HEK293 (cell line): ENCODE results near the gene NUP58.
"Not testable (repeated sequence)": the region's sequence is repeated elsewhere in the genome, so short reads cannot be mapped to it uniquely, and the experiment has no call there.

ENCODE experiments used
- CTCF ChIA-PET: fragments of 350-600 bp; formaldehyde crosslinking; extraction: SDS; loops from one replicate; lab custom pipeline; 2021; ENCODE audit warnings: antibody characterized with exemption; lab: Yijun Ruan, JAX
- POLR2A ChIA-PET: fragments of 300-600 bp; formaldehyde crosslinking; extraction: SDS; loops from one replicate; lab custom pipeline; 2020; ENCODE audit warnings: antibody characterized with exemption, inconsistent platforms; lab: Yijun Ruan, JAX
- H3K27ac ChIP-seq: fragments of 200-500 bp; sonication (Bioruptor generic); 2 replicates; pipeline ENCODE4 v1.5.1; 2014; ENCODE audit warnings: low read depth, low read length, control low read depth, inconsistent platforms; ENCODE audit errors: extremely low read depth
- H3K36me3 ChIP-seq, 2 experiments: fragments of 200-500 bp in 1 of 2; sonication (Bioruptor generic) in 1 of 2; 1 replicate in 1 of 2; 2 replicates in 1 of 2; pipeline ENCODE4 v1.5.1; 2014 to 2017; ENCODE audit warnings: inconsistent platforms in 2 of 2, low read length in 2 of 2; ENCODE audit not compliant: control insufficient read depth in 2 of 2, insufficient read depth in 1 of 2
- H3K4me1 ChIP-seq: fragments of 200-500 bp; sonication (Bioruptor generic); 2 replicates; pipeline ENCODE4 v1.5.1; 2014; ENCODE audit warnings: mild to moderate bottlenecking, low read length, inconsistent platforms; ENCODE audit not compliant: control insufficient read depth, insufficient read depth
- H3K4me3 ChIP-seq: 2 replicates; pipeline ENCODE4 v1.5.1; 2011; ENCODE audit warnings: low read depth, mild to moderate bottlenecking, control low read depth, low read length, moderate library complexity
- H3K9me3 ChIP-seq: fragments of 200-500 bp; sonication (Bioruptor generic); 2 replicates; pipeline ENCODE4 v1.5.1; 2014; ENCODE audit warnings: low read depth, low read length, inconsistent platforms; ENCODE audit not compliant: control insufficient read depth, insufficient read depth
- MEIS1 ChIP-seq: sonication (generic); formaldehyde crosslinking; IDR thresholded peaks from 2 replicates; pipeline ENCODE4 v1.8.1; 2022; ENCODE audit warnings: missing genetic modification reagents, mild to moderate bottlenecking, borderline replicate concordance
- ZNF112 ChIP-seq: fragments of 450-650 bp; formaldehyde crosslinking; IDR thresholded peaks from 2 replicates; pipeline ENCODE4 v1.5.0; 2017; ENCODE audit warnings: missing biosample characterization, missing genetic modification characterization
- ZNF121 ChIP-seq: fragments of 450-650 bp; formaldehyde crosslinking; IDR thresholded peaks from 2 replicates; pipeline ENCODE4 v1.5.1; 2016; ENCODE audit warnings: missing biosample characterization, missing genetic modification characterization
- ZNF239 ChIP-seq: fragments of 450-650 bp; formaldehyde crosslinking; IDR thresholded peaks from 2 replicates; pipeline ENCODE4 v1.5.1; 2016; ENCODE audit warnings: missing biosample characterization, missing genetic modification characterization
- ZNF366 ChIP-seq: fragments of 450-650 bp; formaldehyde crosslinking; conservative IDR thresholded peaks from 2 replicates; pipeline ENCODE4 v1.5.1; 2016; ENCODE audit warnings: missing biosample characterization, missing genetic modification characterization
- ZNF629 ChIP-seq: fragments of 450-650 bp; formaldehyde crosslinking; IDR thresholded peaks from 2 replicates; pipeline ENCODE4 v1.5.1; 2017; ENCODE audit warnings: missing biosample characterization, missing genetic modification characterization
- TF ChIP-seq, protein P1 (sequence below): fragments of 450-650 bp; formaldehyde crosslinking; IDR thresholded peaks from 2 replicates; pipeline ENCODE4 v1.5.1; 2016; ENCODE audit warnings: missing biosample characterization, missing genetic modification characterization
- TF ChIP-seq, protein P2 (sequence below): sonication (generic); formaldehyde crosslinking; IDR thresholded peaks from 2 replicates; pipeline ENCODE4 v1.8.1; 2022; ENCODE audit warnings: mild to moderate bottlenecking, moderate library complexity, missing genetic modification reagents
- TF ChIP-seq, protein P3 (sequence below): fragments of 450-650 bp; formaldehyde crosslinking; IDR thresholded peaks from 2 replicates; pipeline ENCODE4 v1.5.1; 2016; ENCODE audit warnings: missing biosample characterization, missing genetic modification characterization
- TF ChIP-seq, protein P4 (sequence below): fragments of 450-650 bp; formaldehyde crosslinking; IDR thresholded peaks from 2 replicates; pipeline ENCODE4 v1.5.1; 2016; ENCODE audit warnings: missing biosample characterization, missing genetic modification characterization, low read depth

NUP58 gene

DNA sequence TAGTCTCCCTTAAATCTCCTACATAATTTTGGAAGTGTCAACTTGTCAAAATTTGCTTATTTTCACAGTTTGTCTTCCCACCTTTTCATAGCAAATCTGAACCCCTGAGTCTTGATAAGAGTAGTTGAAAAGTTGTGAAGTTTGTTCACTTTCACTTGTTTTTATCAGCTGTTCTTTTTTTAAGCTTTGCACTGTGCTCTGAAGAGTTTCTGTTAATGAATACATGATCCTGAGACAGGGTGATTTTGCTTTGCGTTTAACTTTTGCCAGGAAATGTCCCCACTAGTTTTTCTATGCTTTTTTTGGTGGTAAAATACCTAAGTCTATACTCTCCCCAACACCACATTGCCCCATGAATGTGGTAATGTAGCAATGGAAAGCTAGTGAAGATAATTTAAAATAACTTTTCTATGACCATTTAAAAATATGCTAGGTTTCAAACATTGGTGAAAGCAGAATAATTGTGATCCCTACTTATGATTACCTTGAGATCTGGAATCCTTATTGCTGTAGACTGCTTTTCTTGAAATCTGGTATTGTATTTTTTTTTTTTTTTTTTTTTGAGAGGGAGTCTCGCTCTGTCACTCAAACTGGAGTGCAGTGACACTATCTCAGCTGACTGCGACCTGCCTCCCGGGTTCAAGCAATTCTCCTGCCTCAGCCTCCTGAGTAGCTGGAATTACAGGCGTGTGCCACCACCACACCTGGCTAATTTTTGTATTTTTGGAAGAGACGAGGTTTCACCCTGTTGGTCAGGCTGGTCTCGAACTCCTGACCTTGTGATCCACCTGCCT is 5.4 kb downstream of the NUP58 start (continued):
- TF ChIP-seq, protein P1, sequence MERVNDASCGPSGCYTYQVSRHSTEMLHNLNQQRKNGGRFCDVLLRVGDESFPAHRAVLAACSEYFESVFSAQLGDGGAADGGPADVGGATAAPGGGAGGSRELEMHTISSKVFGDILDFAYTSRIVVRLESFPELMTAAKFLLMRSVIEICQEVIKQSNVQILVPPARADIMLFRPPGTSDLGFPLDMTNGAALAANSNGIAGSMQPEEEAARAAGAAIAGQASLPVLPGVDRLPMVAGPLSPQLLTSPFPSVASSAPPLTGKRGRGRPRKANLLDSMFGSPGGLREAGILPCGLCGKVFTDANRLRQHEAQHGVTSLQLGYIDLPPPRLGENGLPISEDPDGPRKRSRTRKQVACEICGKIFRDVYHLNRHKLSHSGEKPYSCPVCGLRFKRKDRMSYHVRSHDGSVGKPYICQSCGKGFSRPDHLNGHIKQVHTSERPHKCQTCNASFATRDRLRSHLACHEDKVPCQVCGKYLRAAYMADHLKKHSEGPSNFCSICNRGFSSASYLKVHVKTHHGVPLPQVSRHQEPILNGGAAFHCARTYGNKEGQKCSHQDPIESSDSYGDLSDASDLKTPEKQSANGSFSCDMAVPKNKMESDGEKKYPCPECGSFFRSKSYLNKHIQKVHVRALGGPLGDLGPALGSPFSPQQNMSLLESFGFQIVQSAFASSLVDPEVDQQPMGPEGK: no peak
- TF ChIP-seq, protein P2, sequence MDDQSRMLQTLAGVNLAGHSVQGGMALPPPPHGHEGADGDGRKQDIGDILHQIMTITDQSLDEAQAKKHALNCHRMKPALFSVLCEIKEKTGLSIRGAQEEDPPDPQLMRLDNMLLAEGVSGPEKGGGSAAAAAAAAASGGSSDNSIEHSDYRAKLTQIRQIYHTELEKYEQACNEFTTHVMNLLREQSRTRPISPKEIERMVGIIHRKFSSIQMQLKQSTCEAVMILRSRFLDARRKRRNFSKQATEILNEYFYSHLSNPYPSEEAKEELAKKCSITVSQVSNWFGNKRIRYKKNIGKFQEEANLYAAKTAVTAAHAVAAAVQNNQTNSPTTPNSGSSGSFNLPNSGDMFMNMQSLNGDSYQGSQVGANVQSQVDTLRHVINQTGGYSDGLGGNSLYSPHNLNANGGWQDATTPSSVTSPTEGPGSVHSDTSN (CRISPR knock-in tag): no peak

DNA sequence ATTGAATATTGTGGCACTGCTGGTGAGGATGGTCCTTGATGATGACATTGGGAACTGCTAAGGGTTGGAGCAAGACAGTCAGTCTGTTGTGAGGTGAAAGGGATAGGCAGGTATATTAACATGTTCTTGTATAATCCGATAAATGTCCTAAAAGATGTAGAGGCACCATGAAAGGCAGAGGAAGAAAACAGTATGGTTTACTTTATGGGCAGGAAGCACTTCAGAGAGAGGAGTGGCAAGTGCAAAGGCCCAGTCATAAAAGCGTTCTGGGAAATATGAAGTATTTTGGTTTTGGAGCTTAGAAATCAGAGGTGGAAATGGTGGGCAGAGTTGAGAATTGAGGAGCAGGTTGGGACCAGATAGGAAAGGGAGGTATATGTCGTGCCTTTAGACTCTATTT is 9.5 kb downstream of the NUP58 start:
- H3K4me1 ChIP-seq: no peaks in the 10 kb centered on the region
- TF ChIP-seq ZNF239 (tag by site-specific recombination) (no peak), ZNF121 (tag by site-specific recombination) (no peak), MEIS1 (CRISPR knock-in tag) (no peak), ZNF112 (tag by site-specific recombination) (no peak)
- TF ChIP-seq, protein P3, sequence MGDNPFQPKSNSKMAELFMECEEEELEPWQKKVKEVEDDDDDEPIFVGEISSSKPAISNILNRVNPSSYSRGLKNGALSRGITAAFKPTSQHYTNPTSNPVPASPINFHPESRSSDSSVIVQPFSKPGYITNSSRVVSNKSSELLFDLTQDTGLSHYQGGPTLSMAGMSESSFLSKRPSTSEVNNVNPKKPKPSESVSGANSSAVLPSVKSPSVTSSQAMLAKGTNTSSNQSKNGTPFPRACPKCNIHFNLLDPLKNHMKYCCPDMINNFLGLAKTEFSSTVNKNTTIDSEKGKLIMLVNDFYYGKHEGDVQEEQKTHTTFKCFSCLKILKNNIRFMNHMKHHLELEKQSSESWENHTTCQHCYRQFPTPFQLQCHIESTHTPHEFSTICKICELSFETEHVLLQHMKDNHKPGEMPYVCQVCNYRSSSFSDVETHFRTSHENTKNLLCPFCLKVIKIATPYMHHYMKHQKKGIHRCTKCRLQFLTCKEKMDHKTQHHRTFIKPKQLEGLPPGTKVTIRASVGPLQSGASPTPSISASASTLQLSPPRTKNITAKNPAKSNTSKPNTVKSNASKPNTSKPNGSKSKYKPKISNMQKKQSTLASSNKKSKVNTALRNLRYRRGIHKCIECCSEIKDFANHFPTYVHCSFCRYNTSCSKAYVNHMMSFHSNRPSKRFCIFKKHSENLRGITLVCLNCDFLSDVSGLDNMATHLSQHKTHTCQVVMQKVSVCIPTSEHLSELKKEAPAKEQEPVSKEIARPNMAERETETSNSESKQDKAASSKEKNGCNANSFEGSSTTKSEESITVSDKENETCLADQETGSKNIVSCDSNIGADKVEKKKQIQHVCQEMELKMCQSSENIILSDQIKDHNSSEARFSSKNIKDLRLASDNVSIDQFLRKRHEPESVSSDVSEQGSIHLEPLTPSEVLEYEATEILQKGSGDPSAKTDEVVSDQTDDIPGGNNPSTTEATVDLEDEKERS (tag by site-specific recombination): no peak
- TF ChIP-seq, protein P4, sequence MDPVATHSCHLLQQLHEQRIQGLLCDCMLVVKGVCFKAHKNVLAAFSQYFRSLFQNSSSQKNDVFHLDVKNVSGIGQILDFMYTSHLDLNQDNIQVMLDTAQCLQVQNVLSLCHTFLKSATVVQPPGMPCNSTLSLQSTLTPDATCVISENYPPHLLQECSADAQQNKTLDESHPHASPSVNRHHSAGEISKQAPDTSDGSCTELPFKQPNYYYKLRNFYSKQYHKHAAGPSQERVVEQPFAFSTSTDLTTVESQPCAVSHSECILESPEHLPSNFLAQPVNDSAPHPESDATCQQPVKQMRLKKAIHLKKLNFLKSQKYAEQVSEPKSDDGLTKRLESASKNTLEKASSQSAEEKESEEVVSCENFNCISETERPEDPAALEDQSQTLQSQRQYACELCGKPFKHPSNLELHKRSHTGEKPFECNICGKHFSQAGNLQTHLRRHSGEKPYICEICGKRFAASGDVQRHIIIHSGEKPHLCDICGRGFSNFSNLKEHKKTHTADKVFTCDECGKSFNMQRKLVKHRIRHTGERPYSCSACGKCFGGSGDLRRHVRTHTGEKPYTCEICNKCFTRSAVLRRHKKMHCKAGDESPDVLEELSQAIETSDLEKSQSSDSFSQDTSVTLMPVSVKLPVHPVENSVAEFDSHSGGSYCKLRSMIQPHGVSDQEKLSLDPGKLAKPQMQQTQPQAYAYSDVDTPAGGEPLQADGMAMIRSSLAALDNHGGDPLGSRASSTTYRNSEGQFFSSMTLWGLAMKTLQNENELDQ (tag by site-specific recombination): no peak
- POLR2A ChIA-PET: interaction anchor here (0.6 kb wide), 1 partner anchor 65 kb away, joined by 8 read pairs; no protein-coding TSS in a partner anchor
- no peak overlapping the region for H3K4me3 ChIP-seq
- CTCF ChIA-PET: no interaction called here
- no peaks in the 10 kb centered on the region for H3K9me3 ChIP-seq
- H3K27ac ChIP-seq: no peak overlapping the region
- peaks cover 45 to 89% of the 10 kb centered on the region in 2 experiments for H3K36me3 ChIP-seq

DNA sequence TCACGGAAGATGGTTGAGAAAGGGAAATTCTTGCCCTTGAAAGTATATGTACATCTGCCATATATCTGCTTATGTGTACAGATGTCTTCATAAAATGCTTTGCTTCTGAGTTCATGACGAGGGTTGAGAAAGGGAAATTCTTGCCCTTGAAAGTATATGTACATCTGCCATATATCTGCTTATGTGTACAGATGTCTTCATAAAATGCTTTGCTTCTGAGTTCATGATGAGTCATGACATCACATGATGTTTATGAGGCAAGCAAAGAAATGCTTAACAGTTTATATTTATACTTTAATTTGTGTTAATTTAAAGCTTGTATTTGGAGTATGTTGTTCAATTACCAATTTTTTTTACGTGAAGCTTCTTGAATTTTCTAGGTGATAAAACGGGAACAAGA is 17.5 kb downstream of the NUP58 start:
- TF ChIP-seq ZNF629 (tag by site-specific recombination) (peak; percentile 29; the same call in 1 of the 2 replicates), ZNF366 (tag by site-specific recombination) (peak; percentile 54; the same call in 1 of the 2 replicates)
- H3K27ac ChIP-seq, H3K9me3 ChIP-seq, H3K4me1 ChIP-seq, POLR2A ChIA-PET, H3K4me3 ChIP-seq: not testable (repeated sequence)
- H3K36me3 ChIP-seq: peaks cover 51 to 90% of the 10 kb centered on the region in 2 experiments
- CTCF ChIA-PET: interaction anchor here (0.8 kb wide), 1 partner anchor 31 kb away, joined by 4 read pairs; no protein-coding TSS in a partner anchor
